NCI-H2171 (cell line): Measurements from ENCODE around the gene CCDC127.
"Not testable (repeated sequence)": the region's sequence is repeated elsewhere in the genome, so short reads cannot be mapped to it uniquely, and the experiment has no call there.

Source experiments
- DNase-seq: peaks from one replicate; lab custom pipeline; 2025; lab: John Stamatoyannopoulos, UW

The CCDC127 gene

DNA sequence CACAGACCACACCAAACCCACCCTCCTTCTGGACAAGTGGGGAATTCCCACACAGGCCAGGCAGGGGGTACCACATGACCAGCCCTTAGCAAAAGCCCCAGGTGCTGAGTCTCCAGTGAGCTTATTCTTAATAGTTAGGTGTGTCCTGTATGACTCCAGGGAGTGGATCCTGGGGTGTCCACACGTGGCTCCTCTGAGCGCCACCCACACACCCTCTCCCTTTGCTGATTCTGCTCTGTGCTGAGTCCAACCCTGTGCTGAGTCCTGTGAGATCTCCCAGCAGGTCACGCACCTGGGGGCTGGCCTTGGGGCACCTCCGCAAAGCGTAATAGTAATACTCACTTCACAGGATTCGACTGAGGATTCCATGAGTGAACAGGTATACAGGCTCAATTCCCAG, 14.0 kb downstream of the CCDC127 start:
- DNase-seq: no peak

DNA sequence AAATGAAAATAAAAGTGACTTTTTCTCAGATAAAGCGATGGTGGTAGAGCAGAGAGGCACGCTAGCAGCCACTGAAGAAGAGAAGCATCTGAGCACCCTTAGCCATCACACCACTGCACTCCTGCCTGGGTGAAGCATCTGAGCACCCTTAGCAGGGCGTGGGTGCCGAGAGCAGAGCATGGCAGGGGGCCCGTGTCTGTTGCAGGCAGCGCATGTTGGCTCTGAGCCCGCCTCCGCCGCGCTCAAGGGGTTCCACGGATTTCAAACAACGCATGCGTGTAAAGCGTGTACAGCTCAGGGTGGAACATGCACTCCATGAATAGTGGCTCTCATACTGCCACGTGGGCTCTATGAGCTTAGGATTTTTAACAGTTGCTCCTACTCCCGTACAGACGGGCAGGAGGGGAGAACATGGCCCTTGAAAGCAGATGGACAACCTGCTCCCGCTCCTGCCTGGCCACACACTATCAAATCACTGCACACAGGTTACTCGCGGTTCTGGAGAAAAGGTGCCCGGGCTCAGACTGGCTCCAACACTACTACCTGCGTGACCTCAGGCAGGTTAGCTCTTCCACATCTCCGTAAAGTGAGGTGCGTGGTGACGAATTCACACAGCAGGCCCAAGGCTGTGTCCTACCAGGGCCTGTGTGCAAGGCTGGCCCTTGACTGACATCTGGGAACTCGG, 14.6 kb downstream of the CCDC127 start:
- DNase-seq: no peak

DNA sequence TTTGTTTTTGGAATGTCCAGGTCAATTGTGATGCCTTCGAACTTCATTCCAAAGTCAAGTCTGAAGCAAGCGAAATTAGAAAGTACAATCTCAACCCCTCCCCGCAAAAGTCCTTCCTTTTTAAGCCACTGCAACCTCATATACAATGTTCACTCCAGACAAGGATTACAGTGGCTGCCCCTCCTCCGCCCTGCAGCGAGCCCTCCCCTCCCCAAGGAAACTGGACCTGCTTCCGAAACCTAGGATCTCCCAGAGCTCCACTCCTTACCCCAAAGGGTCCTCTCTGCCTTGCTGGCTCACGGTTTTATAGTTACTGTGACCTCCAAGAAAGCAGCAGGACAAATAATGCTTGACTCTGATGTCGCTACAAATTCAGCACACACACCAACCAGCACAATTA, 16.3 kb downstream of the CCDC127 start:
- no peak for DNase-seq

DNA sequence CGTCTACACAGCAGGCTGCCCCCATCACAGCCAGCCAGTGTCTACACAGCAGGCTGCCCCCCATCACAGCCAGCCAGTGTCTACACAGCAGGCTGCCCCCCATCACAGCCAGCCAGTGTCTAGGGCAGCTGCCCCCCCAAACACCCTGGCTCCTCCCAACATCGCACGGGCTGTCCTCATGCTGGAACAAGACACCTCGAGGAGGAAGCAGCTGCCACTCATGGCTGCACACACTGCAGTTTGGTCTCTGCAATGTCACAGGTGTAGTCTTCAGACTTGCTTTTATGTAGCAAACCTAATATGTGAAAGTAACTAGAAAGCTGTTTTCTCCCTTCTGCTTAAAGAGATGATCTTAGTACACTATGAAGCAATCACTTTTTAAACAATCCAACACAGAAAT, 17.0 kb downstream of the CCDC127 start:
- DNase-seq: peak; percentile 8

DNA sequence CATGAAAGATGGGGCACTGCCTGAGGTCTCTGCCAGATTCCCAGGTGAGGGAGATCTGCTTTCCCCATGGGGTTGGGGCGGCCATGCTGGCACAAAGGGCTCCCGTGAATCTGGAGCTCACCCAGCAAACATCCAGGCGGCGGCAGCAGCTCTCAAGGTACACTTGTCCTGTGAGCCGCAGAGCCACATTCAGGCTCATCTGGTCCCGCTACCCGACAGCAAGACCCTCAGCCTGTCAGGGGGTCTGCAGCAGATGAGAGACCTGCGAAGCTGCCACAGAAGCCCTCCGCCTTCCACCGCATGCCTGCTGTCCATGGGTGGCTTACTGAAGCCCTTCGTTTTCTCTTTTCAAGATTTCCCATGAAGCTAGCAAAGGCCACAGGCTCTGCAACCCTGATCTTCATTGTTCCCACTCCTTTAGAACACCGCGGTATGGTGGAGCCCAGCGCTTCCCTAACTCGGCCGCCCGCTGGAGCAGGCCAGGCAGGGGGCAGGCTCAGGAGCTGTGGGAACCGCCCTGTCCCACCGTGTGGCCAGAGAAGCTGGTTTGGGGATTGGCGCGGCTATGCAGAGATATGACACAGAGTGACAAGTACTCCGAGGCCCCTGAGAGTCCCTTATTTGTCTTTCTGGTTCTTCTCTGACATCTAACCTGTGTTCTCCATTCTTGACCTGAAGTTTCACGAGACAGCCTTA, 17.9 kb downstream of the CCDC127 start:
- no peak for DNase-seq

DNA sequence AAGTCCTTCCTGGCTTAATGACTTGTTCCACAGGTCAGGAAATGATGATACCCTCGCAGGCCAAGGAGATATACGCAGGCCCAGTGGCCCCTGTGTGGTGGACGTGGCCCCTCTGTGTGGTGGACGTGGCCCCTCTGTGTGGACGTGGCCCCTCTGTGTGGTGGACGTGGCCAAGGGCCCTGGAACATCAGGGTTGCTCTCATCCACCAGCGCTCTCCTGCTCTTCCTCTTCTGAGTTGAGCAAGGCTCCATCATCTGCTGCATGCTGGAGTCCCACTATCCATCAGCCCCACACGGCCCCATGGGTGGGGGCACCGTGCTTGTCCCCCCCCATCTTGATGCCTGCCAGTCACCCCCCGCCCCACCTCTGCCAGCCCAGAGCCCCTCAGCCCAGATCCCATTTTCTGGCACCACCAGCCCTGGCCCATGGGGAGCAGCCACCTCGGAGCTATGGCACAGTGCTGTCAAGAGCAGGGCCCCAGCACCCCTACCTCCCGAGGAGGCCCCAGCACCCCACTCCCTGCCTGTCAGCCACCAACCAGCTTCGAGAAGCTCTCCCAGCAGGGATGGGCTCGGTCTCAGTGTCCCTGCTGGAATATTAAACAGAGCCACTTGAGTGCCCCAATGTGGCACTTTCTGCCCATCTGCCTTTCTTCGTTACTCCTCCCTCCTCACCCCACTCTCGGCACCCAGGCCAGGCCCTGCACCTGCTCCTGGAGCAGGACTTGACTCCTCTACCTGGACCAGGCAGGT, 18.6 kb downstream of the CCDC127 start:
- DNase-seq: no peak

DNA sequence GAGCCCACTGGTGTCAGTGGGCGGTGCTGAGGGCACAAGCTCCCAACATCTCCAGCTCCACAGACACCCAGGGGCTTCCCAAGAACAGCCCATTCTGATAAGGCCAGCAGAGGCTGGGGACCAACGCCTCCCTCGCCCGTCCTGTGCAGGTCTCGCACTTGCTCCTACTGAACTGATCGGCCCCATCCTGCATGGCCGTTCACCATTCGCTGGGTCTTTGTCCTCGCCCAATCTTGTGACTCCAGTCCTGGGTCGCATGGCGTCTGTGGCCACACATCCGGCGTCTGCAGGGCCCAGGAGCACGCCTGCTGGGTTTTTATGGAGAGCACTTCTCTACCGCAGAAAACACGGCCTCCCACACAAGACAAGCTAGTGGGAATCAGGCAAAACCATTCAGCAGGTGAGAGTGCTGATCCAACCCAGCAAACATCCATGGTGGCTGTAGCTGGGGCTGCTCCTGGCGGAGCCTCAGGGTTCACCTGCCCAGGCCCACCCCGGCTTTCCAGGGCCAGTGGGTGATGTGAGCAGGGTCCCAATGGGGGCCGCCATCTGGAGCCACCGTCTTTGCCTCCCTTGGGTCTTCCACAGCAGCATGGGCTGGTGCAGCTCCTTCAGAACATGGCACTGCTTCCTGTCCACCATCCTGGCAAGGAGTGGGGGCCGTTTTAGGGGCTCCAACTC, 19.3 kb downstream of the CCDC127 start:
- no peak for DNase-seq

DNA sequence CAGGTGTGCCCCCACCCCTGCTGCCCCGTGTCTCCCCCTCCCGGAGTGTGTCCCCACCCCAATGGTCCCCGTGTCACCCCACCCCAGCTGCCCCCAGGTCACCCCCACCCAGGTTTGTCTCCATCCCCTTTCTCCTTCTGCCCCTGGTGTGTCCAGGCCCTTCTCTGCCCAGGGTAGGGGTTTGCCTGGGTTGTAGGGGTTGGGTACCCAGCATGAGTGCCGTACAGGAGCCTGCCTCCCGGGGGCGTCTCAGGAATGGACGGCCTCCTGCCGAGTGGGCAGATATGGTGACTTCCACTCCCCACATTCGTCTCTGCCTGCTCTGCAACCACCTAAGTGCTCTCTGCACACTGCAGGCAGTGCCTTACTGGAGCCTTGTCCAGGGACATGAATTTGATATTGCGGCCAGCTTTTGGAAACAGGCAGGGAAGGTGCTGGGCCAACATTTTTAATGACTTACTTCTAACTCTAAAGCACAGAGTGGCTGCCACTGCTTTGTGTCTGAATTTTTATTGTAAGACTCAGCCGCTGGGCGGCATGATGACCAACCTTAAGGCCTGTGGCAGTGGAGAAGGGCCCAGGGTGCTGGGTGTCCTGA, 20.0 kb downstream of the CCDC127 start:
- no peak for DNase-seq

DNA sequence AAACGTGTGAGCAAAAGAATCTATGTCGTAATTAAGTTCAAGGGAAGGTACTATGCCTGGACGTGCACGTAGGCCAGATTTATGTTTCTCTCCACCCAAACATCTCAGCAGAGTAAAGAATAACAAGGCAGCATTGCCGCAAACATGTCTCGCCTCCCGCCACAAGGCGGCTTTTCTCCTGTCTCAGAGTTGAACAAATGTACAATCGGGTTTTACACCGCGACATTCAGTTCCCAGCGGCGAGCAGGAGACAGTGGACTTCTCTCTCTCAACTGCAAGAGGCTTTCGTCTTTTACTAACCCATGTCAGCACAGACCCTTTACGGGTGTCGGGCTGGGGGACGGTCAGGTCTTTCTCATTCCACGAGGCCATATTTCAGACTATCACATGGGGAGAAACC, 20.9 kb downstream of the CCDC127 start:
- DNase-seq: not testable (repeated sequence)

DNA sequence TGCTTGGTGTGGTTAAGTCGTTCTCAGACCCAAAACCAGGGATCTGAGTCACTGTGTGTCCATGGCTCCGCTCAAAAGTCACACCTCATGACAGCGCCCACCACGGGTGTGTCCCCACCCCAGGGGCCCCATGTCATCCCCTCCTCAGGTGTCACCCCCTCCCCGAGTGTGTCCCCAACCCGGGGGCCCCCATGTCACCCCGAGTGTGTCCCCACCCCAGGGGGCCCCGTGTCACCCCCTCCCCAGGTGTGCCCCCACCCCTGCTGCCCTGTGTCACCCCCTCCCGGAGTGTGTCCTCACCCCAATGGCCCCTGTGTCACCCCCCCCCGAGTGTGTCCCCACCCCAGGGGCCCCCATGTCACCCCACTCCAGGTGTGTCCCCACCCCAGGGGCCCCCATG, 21.6 kb downstream of the CCDC127 start:
- no peak for DNase-seq

DNA sequence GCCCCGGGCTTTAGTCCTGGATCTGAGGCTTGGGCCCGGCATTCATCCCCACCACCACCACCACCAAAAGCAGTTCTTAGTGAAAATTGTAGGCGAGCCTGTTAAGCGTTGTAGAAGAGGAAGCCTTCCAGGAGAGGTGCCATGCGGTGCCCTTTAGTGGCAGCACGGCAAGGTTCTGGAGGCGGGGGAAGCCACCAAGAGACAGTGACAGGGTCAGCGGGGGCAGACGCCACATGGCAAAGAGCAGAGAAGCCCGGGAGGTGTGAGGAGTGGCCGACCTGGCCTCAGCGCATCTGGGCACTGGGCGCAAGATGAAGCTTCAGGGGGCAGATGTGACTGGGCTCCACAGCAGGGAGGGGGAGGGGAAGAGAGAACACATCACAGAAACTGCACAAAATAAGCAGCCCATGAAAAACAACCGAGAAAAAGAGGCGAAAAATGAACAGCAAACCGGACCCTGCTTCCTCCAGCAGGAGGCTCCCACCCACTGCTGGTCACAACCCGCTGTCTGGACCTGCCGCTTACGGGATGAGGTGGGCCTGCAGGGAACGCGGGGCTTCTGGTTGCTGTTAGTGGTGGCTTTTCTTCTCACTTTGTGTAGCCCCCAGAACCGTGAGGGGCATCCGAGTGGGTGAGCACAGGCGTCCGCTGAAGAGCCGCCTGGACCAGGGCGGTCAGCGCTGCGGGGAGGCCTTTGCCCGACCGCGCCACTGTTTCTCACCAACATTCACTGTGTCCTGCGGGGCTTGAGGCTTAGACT, 22.4 kb downstream of the CCDC127 start:
- no peak for DNase-seq

DNA sequence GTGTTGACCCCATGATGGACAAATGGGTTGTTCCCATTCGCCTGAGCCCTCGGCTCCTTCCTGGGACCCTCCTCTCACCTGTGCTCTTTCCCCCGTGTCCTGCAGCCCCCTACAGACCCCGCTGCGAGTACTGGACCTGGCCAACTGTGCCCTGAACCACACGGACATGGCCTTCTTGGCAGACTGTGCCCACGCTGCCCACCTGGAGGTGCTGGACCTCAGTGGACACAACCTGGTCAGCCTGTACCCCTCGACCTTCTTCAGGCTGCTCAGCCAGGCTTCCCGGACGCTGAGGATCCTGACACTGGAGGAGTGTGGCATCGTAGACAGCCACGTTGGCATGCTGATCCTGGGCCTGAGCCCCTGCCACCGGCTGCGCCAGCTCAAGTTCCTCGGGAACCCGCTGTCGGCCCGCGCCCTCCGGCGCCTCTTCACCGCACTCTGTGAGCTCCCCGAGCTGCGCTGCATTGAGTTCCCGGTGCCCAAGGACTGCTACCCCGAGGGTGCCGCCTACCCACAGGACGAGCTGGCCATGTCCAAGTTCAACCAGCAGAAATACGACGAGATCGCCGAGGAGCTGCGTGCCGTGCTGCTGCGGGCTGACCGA, 23.2 kb downstream of the CCDC127 start:
- DNase-seq: no peak

DNA sequence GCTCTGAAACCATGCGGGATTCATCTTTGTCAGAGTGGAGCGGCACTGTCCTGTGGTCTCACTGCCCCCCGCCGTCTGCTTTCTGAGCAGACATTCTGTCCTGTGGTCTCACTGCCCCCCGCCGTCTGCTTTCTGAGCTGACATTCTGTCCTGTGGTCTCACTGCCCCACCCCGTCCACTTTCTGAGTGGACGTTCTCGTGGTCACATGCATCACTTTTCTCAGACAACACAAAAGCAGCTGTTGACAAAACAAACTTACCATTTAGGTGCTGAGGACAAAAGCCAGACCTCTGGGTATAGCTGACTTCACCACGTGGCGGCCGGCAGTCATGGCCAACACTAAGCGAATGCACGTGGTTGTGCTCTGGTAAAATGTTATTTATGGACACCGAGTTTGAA, 23.9 kb downstream of the CCDC127 start:
- DNase-seq: no peak

DNA sequence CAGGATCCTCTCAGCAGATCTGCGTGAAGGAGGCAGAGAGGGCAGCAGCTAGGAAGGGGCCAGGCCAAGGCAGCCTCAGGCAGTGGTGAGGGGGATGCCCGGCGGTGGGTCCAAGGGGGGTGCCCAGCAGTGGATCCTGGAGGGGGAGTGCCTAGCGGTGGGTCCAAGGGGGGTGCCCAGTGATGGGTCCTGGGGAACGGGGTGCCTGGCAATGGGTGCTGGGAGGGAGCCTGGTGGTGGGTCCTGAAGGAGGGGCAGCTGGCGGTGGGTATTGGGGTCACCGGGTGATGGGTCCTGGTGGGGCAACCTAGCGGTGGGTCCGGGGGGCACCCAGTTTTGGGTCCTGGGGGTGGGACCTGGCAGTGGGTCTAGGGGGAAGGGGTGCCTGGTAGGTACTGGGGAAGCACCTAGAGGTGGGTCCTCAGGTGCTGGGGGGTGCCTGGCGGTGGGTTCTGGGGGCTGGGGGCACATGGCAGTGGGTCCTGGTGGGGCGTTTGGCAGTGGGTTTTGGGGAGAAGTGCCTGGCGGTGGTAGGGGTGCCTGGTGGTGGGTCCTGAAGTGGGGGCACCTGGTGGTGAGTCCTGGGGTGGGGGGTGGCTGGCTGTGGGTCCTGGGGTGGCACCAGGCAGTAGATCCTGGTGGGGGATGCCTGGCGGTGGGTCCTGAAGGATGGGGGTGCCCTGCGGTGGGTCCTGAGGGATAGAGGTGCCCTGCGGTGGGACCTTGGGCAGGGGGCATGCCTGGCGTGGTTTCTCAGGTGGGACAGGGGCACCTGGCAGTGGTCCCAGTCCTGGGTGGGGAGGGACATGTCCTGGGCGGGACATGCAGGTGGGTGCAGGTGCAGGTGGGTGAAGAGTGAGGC, 24.8 kb downstream of the CCDC127 start:
- no peak for DNase-seq

DNA sequence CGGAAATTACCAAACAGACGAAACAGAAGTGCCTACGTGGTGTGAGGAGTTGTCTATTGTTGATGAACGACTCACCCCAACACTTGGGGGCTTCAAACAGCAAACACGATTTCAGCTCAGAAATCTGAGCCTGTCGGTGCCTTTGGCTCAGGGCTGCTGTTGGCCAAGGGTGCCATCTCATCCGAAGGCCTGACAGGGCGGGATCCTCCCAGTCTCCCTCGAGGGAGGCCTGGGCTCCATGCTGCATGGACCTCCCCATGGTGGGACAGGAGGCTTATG, 25.3 kb downstream of the CCDC127 start:
- no peak for DNase-seq

DNA sequence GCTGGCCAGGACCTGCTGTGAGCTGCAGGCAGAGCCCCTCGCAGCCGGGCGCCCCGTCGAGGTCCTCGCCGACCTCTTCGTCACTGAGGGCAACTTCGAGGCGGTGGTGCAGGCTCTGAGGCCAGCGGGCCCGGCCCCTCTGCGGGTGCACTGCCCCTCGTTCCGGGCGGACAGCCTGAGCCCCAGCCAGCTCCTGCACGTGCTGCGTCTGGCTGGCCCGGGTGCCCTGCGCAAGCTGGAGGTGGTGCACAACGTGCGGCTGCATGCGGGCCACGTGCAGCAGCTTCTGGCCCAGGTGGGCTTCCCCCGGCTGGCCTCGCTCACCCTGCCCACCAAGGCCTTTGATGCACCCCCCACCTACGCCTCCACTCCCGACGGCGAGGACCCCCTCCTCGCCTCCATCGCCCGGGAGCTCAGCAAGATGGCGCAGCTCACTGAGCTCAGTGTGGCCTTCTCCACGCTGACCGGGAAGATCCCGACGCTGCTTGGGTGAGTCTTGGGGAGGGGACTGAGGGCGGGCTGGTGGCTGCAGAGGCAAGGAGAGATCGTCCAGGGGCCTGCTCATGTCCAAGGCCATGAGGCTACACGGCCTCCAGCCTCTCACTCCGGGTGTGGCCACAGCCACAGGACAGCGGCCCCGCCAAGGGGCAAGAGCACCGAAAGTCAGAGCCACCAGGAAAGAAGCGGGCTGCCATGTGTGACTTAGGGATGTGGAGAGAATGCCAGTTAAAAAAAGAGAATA, 25.8 kb downstream of the CCDC127 start:
- no peak for DNase-seq

DNA sequence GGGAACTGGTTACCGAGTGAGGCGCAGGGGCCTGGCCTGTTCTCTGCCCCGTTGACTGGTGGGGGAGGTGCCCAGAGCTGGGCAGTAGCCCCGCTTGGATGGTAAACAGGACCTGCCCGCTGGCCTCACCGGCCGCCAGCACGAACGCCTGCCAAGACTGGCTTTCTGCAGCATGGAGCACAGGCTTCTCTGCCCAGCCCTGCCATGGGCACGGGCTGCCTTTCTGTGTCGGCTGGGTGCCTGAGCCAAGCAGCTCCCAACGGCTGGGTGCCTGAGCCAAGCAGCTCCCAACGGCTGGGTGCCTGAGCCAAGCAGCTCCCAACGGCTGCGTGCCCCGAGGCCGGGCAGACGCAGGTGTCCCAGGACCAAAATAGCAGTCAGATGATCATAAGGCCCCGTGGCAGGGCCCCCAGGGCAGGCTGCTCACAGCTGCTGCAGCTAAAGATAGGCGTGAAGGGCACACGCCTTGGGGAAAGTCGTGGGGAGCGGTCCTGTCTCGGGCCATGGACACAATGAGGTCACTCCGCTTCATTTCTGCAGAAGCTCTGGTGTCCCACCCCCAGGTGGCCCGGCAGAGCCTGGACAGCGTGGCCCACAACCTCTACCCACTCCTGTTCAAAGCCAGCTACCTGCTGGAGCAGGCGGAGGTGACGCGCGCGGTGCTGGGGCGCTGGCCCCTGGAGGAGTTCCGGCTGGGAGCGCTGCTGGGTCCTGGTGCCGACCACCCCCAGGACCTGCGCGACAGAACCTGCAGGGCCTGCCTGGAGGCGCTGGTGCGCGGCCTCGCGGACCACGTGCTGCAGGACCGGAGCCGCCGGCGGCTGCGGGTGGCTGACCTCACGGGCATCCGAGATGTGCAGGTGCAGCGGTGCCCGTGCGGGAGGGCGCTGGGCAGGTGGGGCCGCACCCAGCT, 26.7 kb downstream of the CCDC127 start, which contains the start of gene LRRC14B:
Gene LRRC14B (plus strand): TSS at position 460 of the 913 bp plus-strand sequence. CDS start 44 bp downstream, at position 504.
- DNase-seq: peak; percentile 27

DNA sequence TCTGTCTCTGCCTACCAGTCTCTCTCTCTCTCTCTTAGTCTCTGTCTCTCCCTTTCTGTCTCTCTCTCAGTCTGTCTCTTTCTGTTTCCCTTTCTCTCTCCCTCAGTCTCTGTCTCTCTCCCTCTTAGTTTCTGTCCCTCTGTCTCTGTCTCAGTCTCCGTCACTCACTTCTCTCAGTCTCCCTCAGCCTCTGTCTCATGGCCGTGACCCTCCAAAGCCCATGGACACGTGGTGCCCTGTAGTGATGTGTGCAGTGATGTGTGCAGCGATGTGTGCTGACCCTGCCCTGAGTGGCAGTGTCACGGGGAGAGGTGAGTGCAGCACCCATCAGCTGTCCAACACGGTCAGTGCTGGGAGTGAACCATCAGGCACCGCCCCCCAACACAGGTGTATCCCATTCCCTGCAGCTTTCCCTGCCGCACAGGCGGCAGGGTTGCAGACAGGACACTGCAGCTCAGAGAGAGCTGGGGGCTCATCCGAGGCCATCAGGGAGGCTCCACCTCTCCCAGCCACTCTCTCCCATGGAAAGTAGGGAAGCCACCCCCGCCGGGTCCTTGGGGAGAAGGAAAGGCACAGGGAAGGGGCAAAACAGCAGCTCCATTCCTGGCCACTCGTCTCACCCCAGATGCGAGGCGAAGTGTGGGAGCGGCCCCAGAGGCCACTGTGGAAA, 27.5 kb downstream of the CCDC127 start:
- no peak for DNase-seq
